HepG2 (cell line): ENCODE measurements around the gene ANXA6. TPM values are rescaled to one million over a fixed set of nuclear protein-coding genes. Genes with fewer than 3 reads are reported as not detected.

Source experiments
- CBX2 ChIP-seq, 2 experiments: fragments of 200-600 bp in 1 of 2; sonication (generic); formaldehyde crosslinking in 1 of 2; IDR thresholded peaks; 2 replicates each; pipeline versions ENCODE4 v1.7.0 to v1.8.1; 2018 to 2022; ENCODE audit warnings: low read depth in 2 of 2, low read length in 1 of 2, mild to moderate bottlenecking in 1 of 2, missing genetic modification reagents in 1 of 2
- IKZF1 ChIP-seq: fragments of 450-650 bp; IDR thresholded peaks from 2 replicates; pipeline ENCODE4 v1.7.1; 2016
- MEF2D ChIP-seq: sonication (generic); formaldehyde crosslinking; IDR thresholded peaks from 2 replicates; pipeline ENCODE4 v1.5.1; 2020; ENCODE audit warnings: mild to moderate bottlenecking, missing genetic modification reagents
- MTA3 ChIP-seq: sonication (generic); formaldehyde crosslinking; IDR thresholded peaks from 2 replicates; pipeline ENCODE4 v1.4.0; 2020; ENCODE audit warnings: missing genetic modification reagents
- NFE2 ChIP-seq: sonication (generic); formaldehyde crosslinking; IDR thresholded peaks from 2 replicates; pipeline ENCODE4 v1.4.0; 2020; ENCODE audit warnings: missing genetic modification reagents
- NFIC ChIP-seq: IDR thresholded peaks from 2 replicates; pipeline ENCODE4 v1.6.1; 2012; ENCODE audit warnings: mild to moderate bottlenecking, low read length, inconsistent platforms
- SUZ12 ChIP-seq: fragments of 150-350 bp; IDR thresholded peaks from 2 replicates; pipeline ENCODE4 v1.6.1; 2014; ENCODE audit warnings: low read depth, low read length
- XRCC5 ChIP-seq: fragments of 200-400 bp; formaldehyde crosslinking; optimal IDR thresholded peaks from 2 replicates; pipeline ENCODE3; 2017; ENCODE audit warnings: mild to moderate bottlenecking, low read length
- ZNF101 ChIP-seq: sonication (generic); formaldehyde crosslinking; IDR thresholded peaks from 2 replicates; pipeline ENCODE4 v1.4.0; 2020; ENCODE audit warnings: mild to moderate bottlenecking, low read depth, missing genetic modification reagents, borderline replicate concordance
- ZNF44 ChIP-seq: sonication (generic); formaldehyde crosslinking; IDR thresholded peaks from 2 replicates; pipeline ENCODE4 v1.5.1; 2020; ENCODE audit warnings: mild to moderate bottlenecking, missing genetic modification reagents
- ZNF891 ChIP-seq: sonication (generic); formaldehyde crosslinking; IDR thresholded peaks from 2 replicates; pipeline ENCODE4 v1.5.0; 2020; ENCODE audit warnings: mild to moderate bottlenecking, missing genetic modification reagents
- ZSCAN12 ChIP-seq: sonication (generic); formaldehyde crosslinking; IDR thresholded peaks from 2 replicates; pipeline ENCODE4 v1.9.0; 2021; ENCODE audit warnings: mild to moderate bottlenecking, missing genetic modification reagents
- polyA plus RNA-seq, 8 experiments: library from polyadenylated mRNA; depleted of rRNA in 3 of 8; stranded (reverse) in 7 of 8; unstranded in 1 of 8; fragments of >200 nt; fragmentation: Illumina TruSeq in 4 of 8; extraction: Trizol in 4 of 8; gene quantifications; 2 replicates each; pipeline versions ENCODE4 v1.2.1 to v1.2.3, GENCODE V29; 2011 to 2016; ENCODE audit warnings: low read depth in 4 of 8, missing spikeins in 1 of 8, mixed read lengths in 1 of 8; ENCODE audit not compliant: insufficient read depth in 1 of 8
- total RNA-seq, 5 experiments: library from RNA; depleted of rRNA; stranded (reverse); fragments of >200 nt; fragmentation: Illumina TruSeq; extraction: Trizol; gene quantifications; 2 replicates each; pipeline ENCODE4 v1.2.3, GENCODE V29; 2016; ENCODE audit warnings: low read depth in 1 of 5
- TF ChIP-seq, protein P1 (sequence below): sonication (generic); formaldehyde crosslinking; IDR thresholded peaks from 2 replicates; pipeline ENCODE4 v1.4.0; 2020; ENCODE audit warnings: missing genetic modification reagents
- TF ChIP-seq, protein P2 (sequence below): sonication (generic); formaldehyde crosslinking; IDR thresholded peaks from 2 replicates; pipeline ENCODE4 v1.4.0; 2020; ENCODE audit warnings: mild to moderate bottlenecking, missing genetic modification reagents
- TF ChIP-seq, protein P3 (sequence below): sonication (generic); formaldehyde crosslinking; IDR thresholded peaks from 2 replicates; pipeline ENCODE4 v1.9.0; 2021; ENCODE audit warnings: missing genetic modification reagents, borderline replicate concordance
- TF ChIP-seq, protein P4 (sequence below): sonication (generic); formaldehyde crosslinking; conservative IDR thresholded peaks from 2 replicates; pipeline ENCODE4 v1.4.0; 2020; ENCODE audit warnings: missing genetic modification reagents
- TF ChIP-seq, protein P5 (sequence below): sonication (generic); formaldehyde crosslinking; IDR thresholded peaks from 2 replicates; pipeline ENCODE4 v1.8.1; 2023; ENCODE audit warnings: mild to moderate bottlenecking, missing genetic modification reagents, borderline replicate concordance
- TF ChIP-seq, protein P6 (sequence below): sonication (generic); formaldehyde crosslinking; IDR thresholded peaks from 2 replicates; pipeline ENCODE4 v1.8.0; 2022; ENCODE audit warnings: missing genetic modification reagents, low read depth, mild to moderate bottlenecking, borderline replicate concordance

Gene ANXA6
- total and polyA plus RNA-seq, 2 of the 13 experiments (the other 11 are each of a cell fraction or from before 2014, with no cell fraction given): 103 to 125 TPM

DNA sequence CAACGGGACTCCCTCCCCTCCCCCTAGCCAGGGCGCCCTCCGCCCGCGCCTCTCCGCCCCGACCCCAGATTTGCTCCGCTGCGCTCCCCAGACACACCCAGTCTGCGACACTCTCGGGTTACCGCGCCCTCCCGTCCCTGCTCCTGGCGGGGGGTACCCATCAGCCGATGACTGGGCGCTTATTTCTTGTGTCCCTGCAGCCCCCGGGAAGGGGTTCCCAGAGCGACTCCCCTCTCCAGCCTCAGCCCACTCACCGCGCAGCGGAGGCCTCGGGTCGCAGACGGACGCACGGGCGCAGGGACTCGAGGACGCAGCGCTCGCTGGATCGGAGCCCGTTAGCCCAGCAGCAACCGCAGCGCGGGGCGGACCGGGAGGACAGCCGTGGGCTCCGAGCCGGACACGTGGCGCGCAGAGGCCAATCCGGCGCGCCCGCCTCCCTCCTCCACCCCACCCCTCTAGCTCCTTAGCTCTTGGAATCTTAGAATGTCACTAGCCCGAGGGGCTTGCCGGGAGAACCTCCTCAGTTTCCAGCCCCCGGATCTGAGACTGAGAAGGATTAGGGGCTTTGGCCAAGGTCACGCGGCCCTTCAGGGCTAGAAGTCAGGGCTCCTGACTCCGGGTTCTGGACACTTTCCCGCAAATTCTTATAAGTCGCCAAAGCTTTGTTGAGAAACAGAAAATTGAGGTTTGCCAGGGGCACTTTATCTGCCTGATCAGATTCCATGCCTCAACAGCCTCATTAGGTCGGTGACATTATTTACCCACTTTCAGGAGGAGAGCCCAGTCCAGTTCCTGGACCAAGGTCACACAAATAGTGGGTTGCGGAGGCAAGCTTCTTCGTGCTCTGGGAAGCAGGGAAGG is at the start of gene ANXA6 (continued):
- TF ChIP-seq CBX2 (IDR thresholded peaks at IDR 0.05; ENCODE audit: low read depth, low read length) (no peak), CBX2 (CRISPR knock-in tag; IDR thresholded peaks at IDR 0.05; ENCODE audit: low read depth) (no peak), XRCC5 (peak; percentile 46), ZNF891 (no peak; the same call in 1 of the 2 replicates), NFE2 (CRISPR knock-in tag) (no peak), MTA3 (CRISPR knock-in tag) (no peak), ZSCAN12 (no peak), ZNF44 (CRISPR knock-in tag) (0 out of 2 replicates have a peak, but pooled peaks have one; percentile 71), SUZ12 (no peak), ZNF101 (CRISPR knock-in tag) (no peak), MEF2D (CRISPR knock-in tag) (peak; percentile 37; the same call in 1 of the 2 replicates), NFIC (no peak), IKZF1 (no peak)
- TF ChIP-seq, protein P1, sequence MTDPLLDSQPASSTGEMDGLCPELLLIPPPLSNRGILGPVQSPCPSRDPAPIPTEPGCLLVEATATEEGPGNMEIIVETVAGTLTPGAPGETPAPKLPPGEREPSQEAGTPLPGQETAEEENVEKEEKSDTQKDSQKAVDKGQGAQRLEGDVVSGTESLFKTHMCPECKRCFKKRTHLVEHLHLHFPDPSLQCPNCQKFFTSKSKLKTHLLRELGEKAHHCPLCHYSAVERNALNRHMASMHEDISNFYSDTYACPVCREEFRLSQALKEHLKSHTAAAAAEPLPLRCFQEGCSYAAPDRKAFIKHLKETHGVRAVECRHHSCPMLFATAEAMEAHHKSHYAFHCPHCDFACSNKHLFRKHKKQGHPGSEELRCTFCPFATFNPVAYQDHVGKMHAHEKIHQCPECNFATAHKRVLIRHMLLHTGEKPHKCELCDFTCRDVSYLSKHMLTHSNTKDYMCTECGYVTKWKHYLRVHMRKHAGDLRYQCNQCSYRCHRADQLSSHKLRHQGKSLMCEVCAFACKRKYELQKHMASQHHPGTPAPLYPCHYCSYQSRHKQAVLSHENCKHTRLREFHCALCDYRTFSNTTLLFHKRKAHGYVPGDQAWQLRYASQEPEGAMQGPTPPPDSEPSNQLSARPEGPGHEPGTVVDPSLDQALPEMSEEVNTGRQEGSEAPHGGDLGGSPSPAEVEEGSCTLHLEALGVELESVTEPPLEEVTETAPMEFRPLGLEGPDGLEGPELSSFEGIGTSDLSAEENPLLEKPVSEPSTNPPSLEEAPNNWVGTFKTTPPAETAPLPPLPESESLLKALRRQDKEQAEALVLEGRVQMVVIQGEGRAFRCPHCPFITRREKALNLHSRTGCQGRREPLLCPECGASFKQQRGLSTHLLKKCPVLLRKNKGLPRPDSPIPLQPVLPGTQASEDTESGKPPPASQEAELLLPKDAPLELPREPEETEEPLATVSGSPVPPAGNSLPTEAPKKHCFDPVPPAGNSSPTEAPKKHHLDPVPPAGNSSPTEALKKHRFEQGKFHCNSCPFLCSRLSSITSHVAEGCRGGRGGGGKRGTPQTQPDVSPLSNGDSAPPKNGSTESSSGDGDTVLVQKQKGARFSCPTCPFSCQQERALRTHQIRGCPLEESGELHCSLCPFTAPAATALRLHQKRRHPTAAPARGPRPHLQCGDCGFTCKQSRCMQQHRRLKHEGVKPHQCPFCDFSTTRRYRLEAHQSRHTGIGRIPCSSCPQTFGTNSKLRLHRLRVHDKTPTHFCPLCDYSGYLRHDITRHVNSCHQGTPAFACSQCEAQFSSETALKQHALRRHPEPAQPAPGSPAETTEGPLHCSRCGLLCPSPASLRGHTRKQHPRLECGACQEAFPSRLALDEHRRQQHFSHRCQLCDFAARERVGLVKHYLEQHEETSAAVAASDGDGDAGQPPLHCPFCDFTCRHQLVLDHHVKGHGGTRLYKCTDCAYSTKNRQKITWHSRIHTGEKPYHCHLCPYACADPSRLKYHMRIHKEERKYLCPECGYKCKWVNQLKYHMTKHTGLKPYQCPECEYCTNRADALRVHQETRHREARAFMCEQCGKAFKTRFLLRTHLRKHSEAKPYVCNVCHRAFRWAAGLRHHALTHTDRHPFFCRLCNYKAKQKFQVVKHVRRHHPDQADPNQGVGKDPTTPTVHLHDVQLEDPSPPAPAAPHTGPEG: peak; percentile 79; the same call in 1 of the 2 replicates
- TF ChIP-seq, protein P2, sequence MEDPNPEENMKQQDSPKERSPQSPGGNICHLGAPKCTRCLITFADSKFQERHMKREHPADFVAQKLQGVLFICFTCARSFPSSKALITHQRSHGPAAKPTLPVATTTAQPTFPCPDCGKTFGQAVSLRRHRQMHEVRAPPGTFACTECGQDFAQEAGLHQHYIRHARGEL (CRISPR knock-in tag): no peak
- TF ChIP-seq, protein P3, sequence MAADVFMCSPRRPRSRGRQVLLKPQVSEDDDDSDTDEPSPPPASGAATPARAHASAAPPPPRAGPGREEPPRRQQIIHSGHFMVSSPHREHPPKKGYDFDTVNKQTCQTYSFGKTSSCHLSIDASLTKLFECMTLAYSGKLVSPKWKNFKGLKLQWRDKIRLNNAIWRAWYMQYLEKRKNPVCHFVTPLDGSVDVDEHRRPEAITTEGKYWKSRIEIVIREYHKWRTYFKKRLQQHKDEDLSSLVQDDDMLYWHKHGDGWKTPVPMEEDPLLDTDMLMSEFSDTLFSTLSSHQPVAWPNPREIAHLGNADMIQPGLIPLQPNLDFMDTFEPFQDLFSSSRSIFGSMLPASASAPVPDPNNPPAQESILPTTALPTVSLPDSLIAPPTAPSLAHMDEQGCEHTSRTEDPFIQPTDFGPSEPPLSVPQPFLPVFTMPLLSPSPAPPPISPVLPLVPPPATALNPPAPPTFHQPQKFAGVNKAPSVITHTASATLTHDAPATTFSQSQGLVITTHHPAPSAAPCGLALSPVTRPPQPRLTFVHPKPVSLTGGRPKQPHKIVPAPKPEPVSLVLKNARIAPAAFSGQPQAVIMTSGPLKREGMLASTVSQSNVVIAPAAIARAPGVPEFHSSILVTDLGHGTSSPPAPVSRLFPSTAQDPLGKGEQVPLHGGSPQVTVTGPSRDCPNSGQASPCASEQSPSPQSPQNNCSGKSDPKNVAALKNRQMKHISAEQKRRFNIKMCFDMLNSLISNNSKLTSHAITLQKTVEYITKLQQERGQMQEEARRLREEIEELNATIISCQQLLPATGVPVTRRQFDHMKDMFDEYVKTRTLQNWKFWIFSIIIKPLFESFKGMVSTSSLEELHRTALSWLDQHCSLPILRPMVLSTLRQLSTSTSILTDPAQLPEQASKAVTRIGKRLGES: no peak
- TF ChIP-seq, protein P4, sequence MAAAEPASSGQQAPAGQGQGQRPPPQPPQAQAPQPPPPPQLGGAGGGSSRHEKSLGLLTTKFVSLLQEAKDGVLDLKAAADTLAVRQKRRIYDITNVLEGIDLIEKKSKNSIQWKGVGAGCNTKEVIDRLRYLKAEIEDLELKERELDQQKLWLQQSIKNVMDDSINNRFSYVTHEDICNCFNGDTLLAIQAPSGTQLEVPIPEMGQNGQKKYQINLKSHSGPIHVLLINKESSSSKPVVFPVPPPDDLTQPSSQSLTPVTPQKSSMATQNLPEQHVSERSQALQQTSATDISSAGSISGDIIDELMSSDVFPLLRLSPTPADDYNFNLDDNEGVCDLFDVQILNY: peak; percentile 63; the same call in 1 of the 2 replicates
- TF ChIP-seq, protein P5, sequence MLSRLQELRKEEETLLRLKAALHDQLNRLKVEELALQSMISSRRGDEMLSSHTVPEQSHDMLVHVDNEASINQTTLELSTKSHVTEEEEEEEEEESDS: no peak
- TF ChIP-seq, protein P6, sequence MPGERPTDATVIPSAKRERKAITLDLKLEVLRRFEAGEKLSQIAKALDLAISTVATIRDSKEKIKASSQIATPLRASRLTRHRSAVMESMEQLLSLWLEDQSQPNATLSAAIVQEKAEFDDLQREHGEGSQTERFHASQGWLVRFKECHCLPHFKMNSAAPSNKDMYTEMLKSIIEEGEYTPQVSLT (CRISPR knock-in tag): no peak
